Keratinocyte (primary cell): Measurements from ENCODE around the gene GJD2.

Experiments used
- EZH2 ChIP-seq: IDR thresholded peaks from one replicate; pipeline ENCODE4 v1.6.1; 2012; ENCODE audit warnings: inconsistent platforms, mild to moderate bottlenecking, low read length, moderate library complexity
- TF ChIP-seq, protein P1 (sequence below), 3 experiments: IDR thresholded peaks in 1 of 3; conservative IDR thresholded peaks in 1 of 3; optimal IDR thresholded peaks in 1 of 3; 2 replicates in 2 of 3; 3 replicates in 1 of 3; pipeline versions ENCODE3 to v1.5.1; 2011; ENCODE audit warnings: low read length in 3 of 3, mild to moderate bottlenecking in 3 of 3, moderate library complexity in 2 of 3, control low read depth in 1 of 3, inconsistent platforms in 1 of 3; ENCODE audit not compliant: insufficient read depth in 2 of 3; ENCODE audit errors: extremely low read depth in 1 of 3

DNA sequence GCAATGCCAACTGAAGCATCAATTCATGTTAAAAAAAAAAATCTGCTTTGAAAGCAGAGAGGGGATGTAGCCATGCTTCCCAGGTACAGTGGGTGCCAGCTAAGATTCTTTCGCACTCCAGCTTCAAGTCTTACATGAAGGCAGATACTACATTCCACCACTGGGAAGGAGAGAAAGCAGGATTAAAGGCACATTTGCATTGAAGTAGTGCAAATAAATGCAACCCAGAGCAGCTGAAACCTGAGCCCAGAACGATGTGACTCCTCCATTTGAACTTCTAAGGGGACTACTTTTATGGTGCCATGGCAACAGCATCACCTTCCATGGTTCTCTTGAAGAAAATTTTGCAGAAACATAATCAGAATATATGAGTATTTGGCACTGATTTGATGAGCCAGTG, 19.1 kb upstream of the GJD2 start:
- TF ChIP-seq, protein P1, sequence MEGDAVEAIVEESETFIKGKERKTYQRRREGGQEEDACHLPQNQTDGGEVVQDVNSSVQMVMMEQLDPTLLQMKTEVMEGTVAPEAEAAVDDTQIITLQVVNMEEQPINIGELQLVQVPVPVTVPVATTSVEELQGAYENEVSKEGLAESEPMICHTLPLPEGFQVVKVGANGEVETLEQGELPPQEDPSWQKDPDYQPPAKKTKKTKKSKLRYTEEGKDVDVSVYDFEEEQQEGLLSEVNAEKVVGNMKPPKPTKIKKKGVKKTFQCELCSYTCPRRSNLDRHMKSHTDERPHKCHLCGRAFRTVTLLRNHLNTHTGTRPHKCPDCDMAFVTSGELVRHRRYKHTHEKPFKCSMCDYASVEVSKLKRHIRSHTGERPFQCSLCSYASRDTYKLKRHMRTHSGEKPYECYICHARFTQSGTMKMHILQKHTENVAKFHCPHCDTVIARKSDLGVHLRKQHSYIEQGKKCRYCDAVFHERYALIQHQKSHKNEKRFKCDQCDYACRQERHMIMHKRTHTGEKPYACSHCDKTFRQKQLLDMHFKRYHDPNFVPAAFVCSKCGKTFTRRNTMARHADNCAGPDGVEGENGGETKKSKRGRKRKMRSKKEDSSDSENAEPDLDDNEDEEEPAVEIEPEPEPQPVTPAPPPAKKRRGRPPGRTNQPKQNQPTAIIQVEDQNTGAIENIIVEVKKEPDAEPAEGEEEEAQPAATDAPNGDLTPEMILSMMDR (optimal IDR thresholded peaks at IDR 0.05 in 1 of 3, IDR thresholded peaks at IDR 0.05 in 1 of 3, conservative IDR thresholded peaks at IDR 0.05 in 1 of 3; ENCODE audit: extremely low read depth in 1 of 3, insufficient read depth in 2 of 3, low read length in 3 of 3), result no peak
- TF ChIP-seq EZH2, result no peak
